H1 (cell line): Measurements from ENCODE around the gene C22orf42. TPM values are rescaled to one million over a fixed set of nuclear protein-coding genes. Genes with fewer than 3 reads are reported as not detected.

Experiments
- CTCF ChIA-PET: fragments of 300-600 bp; sonication (Branson Sonifier 250); formaldehyde crosslinking; loops from one replicate; lab custom pipeline; 2021; ENCODE audit not compliant: partially characterized antibody; lab: Charles Lee
- POLR2A ChIA-PET: fragments of 300-600 bp; sonication (Branson Sonifier 250); formaldehyde crosslinking; loops from one replicate; lab custom pipeline; 2021; ENCODE audit warnings: inconsistent platforms; ENCODE audit not compliant: partially characterized antibody; lab: Charles Lee
- DNase-seq, 2 experiments: peaks; one replicate each; pipeline versions ENCODE4 v3.0.0 to v3.0.0-alpha.2; 2010 to 2022; ENCODE audit warnings: low spot score in 2 of 2, low read depth in 1 of 2, mixed read lengths in 1 of 2
- FAIRE-seq: peaks from 2 replicates; lab custom pipeline; 2011; peaks lifted over from hg19 to GRCh38; lab: Jason Lieb, UNC
- H2AFZ ChIP-seq: 2 replicates; pipeline ENCODE4 v1.8.1; 2012; ENCODE audit warnings: low read length, inconsistent platforms
- H2AK5ac ChIP-seq: 2 replicates; pipeline ENCODE4 v1.6.1; 2013; ENCODE audit warnings: low read depth, low read length
- H2BK120ac ChIP-seq: replicated peaks from 2 replicates; pipeline ENCODE3; 2013; ENCODE audit warnings: low read depth, low read length, inconsistent platforms
- H2BK12ac ChIP-seq: 2 replicates; pipeline ENCODE4 v1.6.1; 2013; ENCODE audit warnings: low read depth, low read length
- H2BK15ac ChIP-seq: 2 replicates; pipeline ENCODE4 v1.6.1; 2013; ENCODE audit warnings: low read length
- H2BK20ac ChIP-seq: 2 replicates; pipeline ENCODE4 v1.6.1; 2013; ENCODE audit warnings: low read length
- H2BK5ac ChIP-seq: 2 replicates; pipeline ENCODE4 v1.6.1; 2013; ENCODE audit warnings: low read depth, low read length
- H3K14ac ChIP-seq: 2 replicates; pipeline ENCODE4 v1.6.1; 2013; ENCODE audit warnings: inconsistent platforms; ENCODE audit not compliant: insufficient read length
- H3K18ac ChIP-seq: 2 replicates; pipeline ENCODE4 v1.6.1; 2013; ENCODE audit warnings: low read length; ENCODE audit errors: extremely low read depth
- H3K23ac ChIP-seq: 2 replicates; pipeline ENCODE4 v1.6.1; 2013; ENCODE audit warnings: inconsistent platforms; ENCODE audit not compliant: insufficient read length
- H3K23me2 ChIP-seq: 2 replicates; pipeline ENCODE4 v1.6.1; 2013; ENCODE audit warnings: low read depth, low read length
- H3K27ac ChIP-seq: 2 replicates; pipeline ENCODE4 v1.6.1; 2011; ENCODE audit warnings: low read depth, low read length, inconsistent platforms
- H3K27me3 ChIP-seq, 4 experiments: replicated peaks in 1 of 4; 1 replicate in 1 of 4; 2 replicates in 3 of 4; pipeline versions ENCODE4 v1.6.1 to v1.8.1; 2011 to 2013; ENCODE audit warnings: low read length in 3 of 4, mild to moderate bottlenecking in 3 of 4, inconsistent platforms in 2 of 4, mixed read lengths in 2 of 4, moderate library complexity in 1 of 4; ENCODE audit not compliant: control insufficient read depth in 3 of 4, insufficient read depth in 3 of 4; ENCODE audit errors: extremely low read depth in 1 of 4
- H3K36me3 ChIP-seq, 4 experiments: 2 replicates each; pipeline versions ENCODE4 v1.6.1 to v1.8.1; 2011 to 2013; ENCODE audit warnings: mild to moderate bottlenecking in 4 of 4, low read length in 3 of 4, moderate library complexity in 2 of 4, control low read depth in 1 of 4, inconsistent platforms in 1 of 4; ENCODE audit not compliant: insufficient read depth in 4 of 4, control insufficient read depth in 2 of 4
- H3K4ac ChIP-seq: replicated peaks from 2 replicates; pipeline ENCODE3; 2013; ENCODE audit warnings: low read length, low read depth, mixed read lengths, inconsistent platforms; ENCODE audit not compliant: insufficient read length
- H3K4me1 ChIP-seq, 4 experiments: replicated peaks in 1 of 4; 1 replicate in 1 of 4; 2 replicates in 3 of 4; pipeline versions ENCODE4 v1.6.1 to v1.8.1; 2011 to 2013; ENCODE audit warnings: low read length in 3 of 4, inconsistent platforms in 2 of 4, mixed read lengths in 1 of 4; ENCODE audit not compliant: insufficient read depth in 4 of 4, control insufficient read depth in 3 of 4
- H3K4me2 ChIP-seq, 2 experiments: 2 replicates each; pipeline versions ENCODE4 v1.6.1 to v1.8.1; 2011 to 2013; ENCODE audit warnings: low read depth in 2 of 2, low read length in 2 of 2, control low read depth in 1 of 2, inconsistent platforms in 1 of 2, mild to moderate bottlenecking in 1 of 2; ENCODE audit not compliant: insufficient read depth in 1 of 2
- H3K4me3 ChIP-seq, 4 experiments: fragments of 200-600, 300-600 bp in 1 of 4; sonication (generic), shearing (Covaris generic), sonication (Bioruptor Twin) in 1 of 4; 2 replicates each; pipeline versions ENCODE4 v1.5.1 to v1.8.1; 2011 to 2016; ENCODE audit warnings: low read length in 4 of 4, low read depth in 3 of 4, control low read depth in 2 of 4, inconsistent platforms in 2 of 4, mild to moderate bottlenecking in 2 of 4, mixed read lengths in 1 of 4, moderate library complexity in 1 of 4; ENCODE audit not compliant: insufficient read depth in 2 of 4; ENCODE audit errors: extremely low read depth in 1 of 4
- H3K56ac ChIP-seq: replicated peaks from 2 replicates; pipeline ENCODE3; 2013; ENCODE audit warnings: low read depth, mild to moderate bottlenecking, mixed read lengths, low read length, inconsistent platforms; ENCODE audit not compliant: insufficient read length
- H3K79me1 ChIP-seq: 2 replicates; pipeline ENCODE4 v1.6.1; 2013; ENCODE audit warnings: low read depth, low read length, control low read depth
- H3K79me2 ChIP-seq, 2 experiments: 2 replicates each; pipeline versions ENCODE4 v1.6.1 to v1.8.1; 2012 to 2013; ENCODE audit warnings: low read length in 2 of 2, mild to moderate bottlenecking in 2 of 2, inconsistent platforms in 1 of 2; ENCODE audit not compliant: insufficient read depth in 2 of 2, control insufficient read depth in 1 of 2
- H3K9ac ChIP-seq, 4 experiments: replicated peaks in 1 of 4; 1 replicate in 1 of 4; 2 replicates in 3 of 4; pipeline versions ENCODE4 v1.6.1 to v1.8.1; 2011 to 2013; ENCODE audit warnings: low read depth in 3 of 4, low read length in 3 of 4, control low read depth in 2 of 4, mild to moderate bottlenecking in 2 of 4, moderate library complexity in 2 of 4, inconsistent platforms in 1 of 4; ENCODE audit errors: extremely low read depth in 1 of 4
- H3K9me3 ChIP-seq, 2 experiments: 2 replicates each; pipeline versions ENCODE4 v1.6.1 to v1.8.1; 2012 to 2013; ENCODE audit warnings: mild to moderate bottlenecking in 2 of 2, moderate library complexity in 2 of 2, control low read depth in 1 of 2, inconsistent platforms in 1 of 2, low read depth in 1 of 2, low read length in 1 of 2, mixed read lengths in 1 of 2; ENCODE audit not compliant: insufficient read depth in 2 of 2
- H4K20me1 ChIP-seq, 2 experiments: replicated peaks in 1 of 2; 2 replicates each; pipeline versions ENCODE3 to v1.8.1; 2011 to 2013; ENCODE audit warnings: inconsistent platforms in 2 of 2, low read length in 2 of 2, mild to moderate bottlenecking in 1 of 2; ENCODE audit not compliant: insufficient read depth in 2 of 2, control insufficient read depth in 1 of 2
- H4K5ac ChIP-seq: 2 replicates; pipeline ENCODE4 v1.6.1; 2013; ENCODE audit warnings: low read length, low read depth, mixed read lengths, inconsistent platforms; ENCODE audit not compliant: insufficient read length
- H4K8ac ChIP-seq: 2 replicates; pipeline ENCODE4 v1.8.0; 2013; ENCODE audit warnings: mild to moderate bottlenecking, moderate library complexity, low read length, inconsistent platforms; ENCODE audit not compliant: insufficient read depth; ENCODE audit errors: extremely low read depth
- H4K91ac ChIP-seq: replicated peaks from 2 replicates; pipeline ENCODE3; 2013; ENCODE audit warnings: low read length, mixed read lengths, inconsistent platforms; ENCODE audit not compliant: insufficient read length
- GABPA ChIP-seq: IDR thresholded peaks from 2 replicates; pipeline ENCODE4 v1.6.1; 2011; ENCODE audit warnings: mild to moderate bottlenecking, low read length, moderate library complexity, borderline replicate concordance; ENCODE audit not compliant: insufficient read depth
- SIN3A ChIP-seq, 2 experiments: IDR thresholded peaks in 1 of 2; conservative IDR thresholded peaks in 1 of 2; 2 replicates each; pipeline ENCODE4 v1.6.1; 2011 to 2012; ENCODE audit warnings: low read length in 2 of 2, improper control_type of control experiment in 1 of 2, low read depth in 1 of 2, mild to moderate bottlenecking in 1 of 2
- TAF1 ChIP-seq: IDR thresholded peaks from 2 replicates; pipeline ENCODE4 v1.6.1; 2011; ENCODE audit warnings: mild to moderate bottlenecking, low read depth, low read length
- WGBS, 2 experiments: shearing (Covaris generic) in 1 of 2; methylation state at CpG; one replicate each; pipeline versions ENCODE4 v1.1.6 to v1.1.7; 2013 to 2015; ENCODE audit warnings: low lambda C conversion rate in 2 of 2, mixed read lengths in 2 of 2, inconsistent platforms in 1 of 2, low coverage in 1 of 2, missing lambda C conversion rate in 1 of 2; ENCODE audit not compliant: insufficient replicate concordance in 2 of 2, insufficient coverage in 1 of 2, insufficient read length in 1 of 2; ENCODE audit errors: extremely low coverage in 1 of 2, missing lambda C conversion rate in 1 of 2; 5-methylcytosine and 5-hydroxymethylcytosine counted together
- polyA plus RNA-seq, 7 experiments: library from polyadenylated mRNA; depleted of rRNA in 3 of 7; stranded (reverse) in 5 of 7; unstranded in 2 of 7; fragments of >200 nt in 5 of 7; fragments of 200-250 nt in 2 of 7; gene quantifications; 1 replicate in 5 of 7; 2 replicates in 1 of 7; 4 replicates in 1 of 7; pipeline versions ENCODE4 v1.2.1 to v1.2.3, GENCODE V29; 2011 to 2013; ENCODE audit warnings: missing spikeins in 2 of 7, mixed read lengths in 2 of 7
- total RNA-seq: library from RNA; stranded (reverse); fragmentation: NEBNext Ultra II Directional; extraction: Animal tissue kit (Norgen Biotek cat#: 25700); gene quantifications from 2 replicates; pipeline ENCODE4 v1.2.1, GENCODE V29; 2021

Gene C22orf42
- total and polyA plus RNA-seq, 2 of the 8 experiments (the other 6 are each of a cell fraction or from before 2014, with no cell fraction given), result 0.50 TPM; not detected in 1

GRCh38 chr22:32106930-32107329, 52.2 kb downstream of the C22orf42 start:
- peaks cover 0 to 2% of the 10 kb centered on the region in 2 experiments for H4K20me1 ChIP-seq
- POLR2A ChIA-PET, result no interaction called here

More at GRCh38 chr22:32106930-32107329, 52.2 kb downstream of the C22orf42 start:
- H4K5ac ChIP-seq, result no peak overlapping the region
- H3K23ac ChIP-seq, result no peak overlapping the region
- H4K8ac ChIP-seq, result no peak overlapping the region
- no peaks in the 10 kb centered on the region for H3K23me2 ChIP-seq
- H2BK120ac ChIP-seq, result no peak overlapping the region
- H3K27me3 ChIP-seq, result 0 out of 7 replicates have a peak, but pooled peaks cover 0 to 3% (median 0%) of the 10 kb centered on the region in 4 experiments
- WGBS, 2 experiments, result 79% methylated on average over 1 of the region's 1 CpG; no CpG with 5 or more reads in 1 of the 2 experiments
- H2BK15ac ChIP-seq, result no peak overlapping the region
- no peak overlapping the region for H2BK20ac ChIP-seq
- no peak overlapping the region for H2BK12ac ChIP-seq
- no peak overlapping the region for H3K4me2 ChIP-seq
- no peak overlapping the region for H3K18ac ChIP-seq
- no peak overlapping the region for H2AK5ac ChIP-seq
- no peak overlapping the region for H3K9ac ChIP-seq
- H3K9me3 ChIP-seq, result no peaks in the 10 kb centered on the region
- DNase-seq, result peak in 1 of 2 experiments; percentile 71
- no peak overlapping the region for H4K91ac ChIP-seq
- H2BK5ac ChIP-seq, result no peak overlapping the region
- H3K4ac ChIP-seq, result no peak overlapping the region
- H3K4me3 ChIP-seq, result no peak overlapping the region
- H3K27ac ChIP-seq, result no peak overlapping the region
- H3K56ac ChIP-seq, result no peak overlapping the region
- H3K4me1 ChIP-seq, result no peaks in the 10 kb centered on the region
- H2AFZ ChIP-seq, result no peak overlapping the region
- H3K79me1 ChIP-seq, result no peaks in the 10 kb centered on the region
- TF ChIP-seq TAF1 (no peak), GABPA (0 out of 2 replicates have a peak, but pooled peaks have one; percentile 26), SIN3A (conservative IDR thresholded peaks at IDR 0.05 in 1 of 2, IDR thresholded peaks at IDR 0.05 in 1 of 2; ENCODE audit: low read depth in 1 of 2, low read length in 2 of 2) (peak; percentile 25 to 68; a peak in 2 of 4 replicates)
- no peaks in the 10 kb centered on the region for H3K79me2 ChIP-seq
- peak; percentile 76 for FAIRE-seq
- no peak overlapping the region for H3K14ac ChIP-seq
- H3K36me3 ChIP-seq, result no peaks in the 10 kb centered on the region
- CTCF ChIA-PET, result interaction anchor here (0.6 to 2.6 kb wide), 7 partner anchors 21 to 879 kb away, joined by 3 to 7 read pairs (median 4); no protein-coding TSS in a partner anchor
